Inflammatory macrophage (primary cell): ENCODE measurements around the gene SCYGR1.
"Not testable (repeated sequence)": the region's sequence is repeated elsewhere in the genome, so short reads cannot be mapped to it uniquely, and the experiment has no call there.

Experiments used
- DNase-seq, 2 donors: peaks; one replicate each; pipeline ENCODE4 v3.0.0-alpha.2; 2020 to 2022

Gene SCYGR1

GRCh38 chr2:227370092-227370491 is 17.7 kb downstream of the SCYGR1 start:
- peak; percentile 33 to 52 for DNase-seq

DNA sequence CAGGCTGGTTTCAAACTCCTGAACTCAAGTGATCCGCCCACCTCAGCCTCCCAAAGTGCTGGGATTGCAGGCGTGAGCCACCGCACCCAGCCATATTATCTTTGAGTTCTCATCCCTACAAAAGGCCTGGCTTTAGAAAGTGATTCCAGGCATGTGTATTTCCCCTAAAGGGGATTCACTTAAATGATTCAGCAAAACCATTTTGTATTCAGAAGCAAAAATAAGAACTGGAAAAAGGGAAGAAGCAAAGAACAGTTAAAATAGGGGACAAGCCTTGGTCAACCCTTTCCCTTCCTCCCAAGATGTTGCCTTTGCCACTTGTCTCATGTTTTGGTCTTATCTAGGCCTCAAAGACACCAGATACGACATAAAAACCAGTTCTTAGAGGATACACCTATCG is 19.2 kb downstream of the SCYGR1 start:
- DNase-seq, result peak; percentile 18 to 54

GRCh38 chr2:227367427-227367795 is 20.3 kb downstream of the SCYGR1 start:
- no peak for DNase-seq

GRCh38 chr2:227366769-227367426 is 20.9 kb downstream of the SCYGR1 start:
- DNase-seq, result peak; percentile 32 to 37

- no peak for DNase-seq
These were observed 21.9 kb downstream of the SCYGR1 start for GRCh38 chr2:227365833-227366232.

- not testable (repeated sequence) for DNase-seq
These were observed 23.0 kb downstream of the SCYGR1 start for GRCh38 chr2:227364585-227365263.

- DNase-seq, result peak; percentile 32 to 35
These were observed 24.0 kb downstream of the SCYGR1 start for GRCh38 chr2:227363756-227364155.

DNA sequence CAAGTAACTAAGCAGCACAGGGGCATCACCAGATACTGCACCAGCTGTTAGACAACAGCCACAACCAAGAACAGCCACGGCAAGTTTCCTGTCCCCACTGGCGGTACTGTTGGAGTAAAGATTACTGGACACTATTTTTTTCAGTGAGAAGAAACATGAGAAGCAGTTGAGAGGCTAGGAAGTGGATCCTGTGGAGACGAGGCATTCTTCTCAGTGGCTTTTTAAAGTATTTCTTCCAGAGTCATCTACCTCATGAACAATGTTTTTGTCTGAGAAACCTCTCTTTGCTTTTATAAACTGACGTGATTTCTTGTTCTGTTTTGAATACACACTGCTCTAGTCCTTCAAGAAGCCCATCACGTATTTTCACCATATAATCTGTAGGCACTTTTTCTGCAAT is 27.4 kb downstream of the SCYGR1 start:
- DNase-seq, result no peak

DNA sequence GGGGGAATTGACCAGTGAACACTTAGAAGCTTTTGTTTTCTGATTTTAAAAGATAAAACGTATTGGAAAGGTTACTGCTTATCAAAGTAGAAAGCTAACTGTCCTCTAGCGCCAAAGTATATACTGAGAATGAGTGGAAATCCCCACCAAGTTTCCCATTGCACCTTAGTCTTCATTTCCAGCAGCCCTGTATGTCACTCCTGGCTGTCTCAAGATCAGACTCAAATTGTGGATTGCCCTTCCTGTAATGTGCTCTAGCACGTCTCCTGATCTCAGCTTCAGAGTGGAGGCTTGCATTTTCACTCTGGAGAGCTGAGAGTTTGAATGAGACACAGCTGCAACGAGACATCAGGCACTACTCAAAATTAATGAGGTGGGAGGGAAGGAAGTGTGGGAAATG is 36.1 kb downstream of the SCYGR1 start:
- DNase-seq, result no peak

GRCh38 chr2:227349989-227350612 is 37.6 kb downstream of the SCYGR1 start:
- DNase-seq, result no peak

GRCh38 chr2:227348324-227348723 is 39.4 kb downstream of the SCYGR1 start:
- no peak for DNase-seq

- no peak for DNase-seq
These were observed 40.6 kb downstream of the SCYGR1 start for GRCh38 chr2:227347117-227347516.

DNA sequence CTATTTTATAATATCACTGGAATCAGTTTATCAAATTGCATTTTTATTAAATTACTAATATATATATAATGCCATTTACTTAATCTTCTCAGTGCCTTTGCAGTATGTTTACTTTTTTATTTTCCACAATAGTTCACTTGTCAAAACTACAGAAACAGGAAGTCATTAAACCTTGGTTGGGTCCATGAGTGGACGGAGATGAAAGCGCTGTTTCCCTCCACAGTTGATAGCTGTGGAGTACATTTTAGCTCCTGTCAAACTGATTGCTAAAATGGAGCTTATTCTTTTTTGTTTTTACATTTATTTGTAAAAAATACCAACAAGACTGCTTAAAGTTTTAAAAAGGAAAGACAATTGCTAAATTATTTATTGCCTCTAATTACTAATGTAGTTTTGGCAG is 43.5 kb downstream of the SCYGR1 start:
- no peak for DNase-seq

DNA sequence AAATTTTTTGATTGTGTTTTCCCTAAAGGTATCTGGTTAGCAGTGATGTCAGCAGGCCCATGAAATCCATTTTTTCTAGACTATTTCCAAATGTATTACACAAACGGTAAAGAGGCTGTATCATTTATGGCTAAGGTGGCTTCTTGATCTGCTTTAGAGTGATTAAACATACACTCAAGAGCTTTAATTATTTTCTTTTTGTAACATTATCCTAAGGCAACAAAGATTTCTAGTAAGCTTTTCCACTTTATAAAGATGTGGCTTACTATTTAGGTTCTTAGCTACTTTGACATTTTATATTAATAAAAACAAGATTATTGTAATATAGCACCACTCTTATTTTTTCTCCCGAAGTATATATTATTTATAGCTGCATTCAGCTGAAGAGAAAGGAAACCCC is 46.2 kb downstream of the SCYGR1 start:
- DNase-seq, result no peak

GRCh38 chr2:227340106-227340505 is 47.6 kb downstream of the SCYGR1 start:
- no peak for DNase-seq

- no peak for DNase-seq
These were observed 48.6 kb downstream of the SCYGR1 start for GRCh38 chr2:227339098-227339599.
